ENCODE data around the gene GKN2.
"Not testable (repeated sequence)": the region's sequence is repeated elsewhere in the genome, so short reads cannot be mapped to it uniquely, and the experiment has no call there.

Gene GKN2

DNA sequence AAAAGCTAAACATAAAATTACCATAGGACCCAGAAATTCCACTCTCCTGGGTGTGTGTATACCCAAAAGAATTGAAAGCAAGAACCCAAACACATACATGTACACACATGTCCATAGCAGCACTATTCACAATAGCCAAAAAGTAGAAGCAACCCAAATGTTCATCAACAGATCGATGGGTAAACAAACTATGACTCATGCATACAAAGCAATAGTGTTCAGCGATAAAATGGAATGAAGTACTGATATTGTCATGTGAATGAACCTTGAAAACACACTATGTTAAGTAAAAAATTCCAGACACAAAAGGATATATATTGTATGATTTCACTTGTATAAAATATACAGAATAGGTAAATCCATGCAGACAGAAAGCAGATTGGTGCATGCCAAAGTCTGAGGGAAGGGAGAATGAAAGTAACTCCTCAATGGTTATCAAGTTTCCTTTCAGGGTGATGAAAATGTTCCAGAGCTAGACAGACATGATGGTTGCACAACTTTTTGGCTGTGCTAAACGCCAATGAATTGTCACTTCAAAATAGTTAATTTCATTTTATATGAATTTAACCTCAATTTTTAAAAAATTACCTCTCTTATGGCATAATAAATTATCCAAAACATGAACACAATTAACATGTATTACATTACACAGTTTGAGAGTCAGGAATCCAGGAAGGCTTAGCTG lies 35.5 kb downstream of the GKN2 start:
- DNase-seq: no peak

DNA sequence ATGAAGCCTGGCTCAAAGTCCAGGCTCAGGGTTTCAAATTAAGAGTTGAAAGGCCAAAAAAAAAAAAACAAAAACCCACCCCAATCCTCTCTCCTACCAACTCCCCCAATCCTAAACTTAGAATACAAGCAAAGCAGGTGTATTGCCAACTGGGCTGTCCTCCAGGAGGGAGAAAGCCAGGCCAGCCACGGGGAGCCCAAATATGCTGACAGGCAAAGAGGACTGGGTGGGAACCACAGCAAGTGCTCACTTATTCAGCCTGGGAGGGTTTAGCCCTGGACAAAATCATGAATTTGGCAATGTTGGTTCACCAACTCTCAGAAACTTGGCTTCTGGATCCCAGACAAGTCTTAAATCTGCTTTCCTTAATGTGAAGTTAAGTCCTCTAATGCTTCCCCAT lies 36.5 kb downstream of the GKN2 start:
- no peak for DNase-seq

DNA sequence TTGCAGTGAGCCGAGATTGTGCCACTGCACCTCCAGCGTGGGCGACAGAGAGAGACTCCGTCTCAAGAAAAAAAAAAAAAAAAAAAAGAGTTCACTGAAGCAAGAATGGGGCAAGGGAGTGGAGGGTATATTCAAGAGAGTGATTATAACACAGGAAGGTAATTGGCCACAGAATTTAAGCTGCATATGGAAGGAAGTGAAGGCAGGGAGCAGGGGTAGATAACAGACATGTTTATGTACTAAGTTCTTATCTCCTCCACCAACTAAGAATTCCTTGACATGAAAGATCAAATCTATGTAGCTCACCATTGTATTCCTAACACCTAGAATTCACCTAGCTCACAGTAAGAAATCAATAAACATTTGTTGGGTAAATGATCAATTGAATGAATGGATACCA lies 37.3 kb downstream of the GKN2 start:
- DNase-seq: no peak

GRCh38 chr2:68913359-68913758 lies 39.3 kb downstream of the GKN2 start:
- DNase-seq: no peak

DNA sequence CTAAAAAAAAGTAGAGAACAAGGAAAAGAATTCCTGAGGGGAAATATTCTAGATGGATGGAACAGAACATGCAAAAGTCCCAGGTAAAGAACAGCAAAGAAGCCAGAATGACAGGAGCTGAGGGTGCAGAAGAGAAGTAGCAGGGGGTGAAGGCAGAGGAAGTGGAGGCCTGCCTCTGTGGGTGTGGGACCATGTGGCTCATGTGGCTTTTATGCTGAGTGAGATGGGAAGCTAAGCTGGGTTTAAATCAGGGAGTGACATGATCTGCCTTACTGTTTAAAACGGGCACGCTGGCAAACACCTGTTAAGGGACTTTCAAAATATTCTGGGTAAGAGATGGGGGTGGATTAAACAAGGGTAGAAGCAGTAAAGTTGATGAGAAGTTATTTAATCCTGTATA lies 40.0 kb downstream of the GKN2 start:
- DNase-seq: no peak

- DNase-seq: no peak
These were observed 40.6 kb downstream of the GKN2 start for GRCh38 chr2:68912111-68912510.

GRCh38 chr2:68911709-68912108 lies 41.0 kb downstream of the GKN2 start:
- no peak for DNase-seq

DNA sequence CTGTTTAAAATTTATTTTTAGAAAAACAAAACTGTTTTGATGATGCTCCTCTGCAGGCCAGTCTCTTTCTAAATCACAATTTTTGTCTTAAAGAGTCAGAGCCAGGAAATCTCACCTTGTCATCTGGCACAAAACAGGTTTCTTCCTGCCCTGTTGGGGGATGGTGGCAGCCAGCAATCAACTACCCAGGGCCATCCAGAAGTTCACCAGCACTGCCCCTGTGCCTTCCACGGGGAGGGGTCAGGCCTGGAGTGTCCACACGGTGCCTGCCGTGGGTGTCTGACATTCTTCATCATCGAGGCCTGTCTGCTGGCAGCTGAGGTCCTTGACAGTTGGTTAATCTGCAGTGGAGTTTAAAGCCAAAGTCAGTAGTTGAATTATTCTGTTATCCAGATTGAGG lies 41.4 kb downstream of the GKN2 start:
- DNase-seq: no peak

DNA sequence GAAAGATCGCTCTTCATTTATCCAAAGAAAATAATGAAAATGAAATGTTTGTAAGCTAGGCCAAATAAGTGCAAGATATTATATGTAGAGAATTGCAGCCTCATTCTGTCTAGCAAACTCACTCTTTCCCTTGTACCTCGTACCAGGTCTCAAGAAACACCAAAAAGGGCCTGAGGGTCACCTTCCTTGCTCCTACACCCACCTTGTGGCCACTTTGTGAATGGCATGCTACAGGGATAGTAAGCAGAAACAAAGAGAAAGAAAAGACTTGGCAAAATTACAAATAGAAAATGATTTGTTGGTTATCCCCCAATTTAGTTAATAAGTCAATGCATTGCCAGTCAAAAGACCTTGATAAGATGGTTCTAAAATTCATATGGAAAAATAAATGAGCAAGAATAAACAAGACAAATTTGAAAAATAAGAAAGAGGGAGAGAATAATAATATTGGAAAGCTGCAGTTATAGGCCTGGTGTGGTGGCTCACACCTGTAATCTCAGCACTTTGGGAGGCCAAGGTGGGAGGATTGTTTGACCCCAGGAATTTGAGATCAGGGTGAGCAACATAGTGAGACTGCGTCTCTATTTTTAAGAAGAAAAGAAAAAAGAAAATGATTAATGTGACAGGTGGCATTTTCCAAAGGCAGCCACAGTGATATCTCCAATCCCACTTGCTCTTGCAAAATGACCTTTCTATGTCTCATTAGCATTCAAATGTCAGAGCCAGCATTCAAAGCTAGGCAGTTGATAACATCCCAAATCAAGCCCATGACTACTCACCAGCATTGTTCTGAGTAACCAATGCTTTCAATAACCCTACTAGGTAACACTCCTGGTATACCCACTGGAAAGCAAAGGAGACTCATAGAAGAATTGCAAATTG lies 42.7 kb downstream of the GKN2 start:
- peak; percentile 70 to 76 for DNase-seq

DNA sequence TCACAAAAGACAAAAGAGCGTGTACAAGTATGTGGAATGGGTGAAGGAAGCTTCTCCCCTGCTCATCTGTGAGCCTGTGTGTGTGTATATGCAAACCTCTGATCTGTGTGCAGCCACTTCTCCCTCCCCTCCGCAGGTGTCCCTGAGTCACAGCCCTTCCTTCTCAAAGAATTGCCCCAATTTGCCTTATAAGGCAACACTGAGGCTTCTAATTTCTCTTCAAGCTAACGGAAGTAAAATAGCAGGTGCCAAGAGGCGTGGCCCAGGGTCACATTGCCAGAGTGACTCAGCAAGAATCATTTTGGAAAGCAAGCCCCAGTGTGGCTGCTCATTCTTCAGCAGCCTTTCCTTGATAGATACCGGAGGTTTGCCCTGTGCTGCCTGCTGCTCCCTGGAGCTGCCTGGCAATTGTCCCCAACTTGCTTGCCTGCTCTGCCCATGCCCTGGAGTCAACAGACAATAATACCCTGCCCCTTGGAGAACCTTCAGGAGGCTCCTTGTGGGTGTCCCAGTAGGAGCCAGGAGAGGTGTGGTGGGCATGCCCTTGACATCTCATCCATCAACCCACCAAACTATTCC lies 44.2 kb downstream of the GKN2 start:
- peak in 1 of 2 experiments; percentile 55 for DNase-seq

DNA sequence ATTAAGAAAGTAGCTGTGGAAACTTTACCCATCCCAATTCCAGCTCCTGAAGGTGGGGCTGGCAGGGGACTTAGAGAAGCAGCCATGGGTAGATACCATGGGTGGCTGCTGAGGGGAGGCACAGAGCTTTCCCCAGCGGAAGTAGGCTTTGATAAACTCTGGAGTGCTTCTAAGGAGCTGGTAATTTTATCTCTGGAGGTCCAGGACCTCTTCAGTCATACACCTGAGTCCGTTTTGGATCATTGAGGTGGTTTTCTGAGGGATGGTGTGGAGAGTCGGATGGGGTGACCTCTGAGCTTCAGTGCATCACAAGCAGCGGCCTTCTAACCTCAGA lies 44.8 kb downstream of the GKN2 start:
- DNase-seq: no peak

DNA sequence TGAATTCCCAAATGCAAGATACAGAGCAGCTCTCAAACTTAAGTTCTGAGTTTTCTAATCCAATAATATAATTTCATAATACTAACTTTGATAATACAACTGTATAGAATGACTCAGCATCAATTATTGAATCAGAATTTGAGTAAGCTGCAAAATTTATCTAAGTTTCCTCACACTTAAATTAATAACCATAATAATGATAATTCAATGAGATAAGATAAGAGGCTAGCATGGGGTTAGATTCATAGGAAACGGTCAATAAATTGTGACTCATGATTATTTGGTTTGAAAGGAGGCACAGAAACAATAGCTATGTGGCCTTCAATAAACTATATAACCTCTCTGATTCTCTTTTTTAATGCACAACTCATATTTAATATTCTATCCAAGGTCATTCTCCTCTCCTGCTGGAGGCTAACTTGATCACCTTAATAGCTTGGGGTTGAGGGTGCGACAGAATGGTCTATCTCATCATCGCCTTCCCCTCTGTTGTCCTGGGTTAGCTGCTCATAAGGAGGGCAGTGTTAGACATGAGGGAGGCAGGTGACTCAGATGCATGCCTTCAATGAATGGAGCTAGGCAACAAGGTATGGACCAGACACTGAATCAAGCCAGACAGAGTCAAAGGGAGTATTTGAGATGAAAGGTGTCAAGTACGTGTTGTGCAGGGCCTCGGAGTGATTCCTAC lies 45.3 kb downstream of the GKN2 start:
- DNase-seq: no peak

- DNase-seq: no peak
These were observed 46.0 kb downstream of the GKN2 start for GRCh38 chr2:68906716-68907115.

DNA sequence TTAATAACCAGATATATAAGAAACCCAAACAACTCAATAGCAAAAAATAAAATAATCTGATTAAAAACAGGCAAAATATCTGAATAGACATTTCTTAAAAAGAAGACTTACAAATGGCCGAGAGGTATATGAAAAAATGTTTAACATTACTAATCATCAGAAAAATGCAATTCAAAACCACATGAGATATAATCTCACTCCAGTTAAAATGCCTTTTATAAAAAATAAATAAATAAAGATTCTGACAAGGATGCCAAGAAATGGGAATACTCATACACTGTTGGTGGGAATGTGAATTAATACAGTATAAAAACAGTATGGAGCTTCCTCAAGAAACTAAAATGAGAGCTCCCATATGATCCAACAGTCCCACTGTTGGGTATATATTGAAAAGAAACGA lies 47.6 kb downstream of the GKN2 start:
- DNase-seq: no peak

GRCh38 chr2:68901561-68901960 lies 51.1 kb downstream of the GKN2 start:
- DNase-seq: no peak

GRCh38 chr2:68901199-68901514 lies 51.5 kb downstream of the GKN2 start:
- no peak for DNase-seq

- DNase-seq: no peak
These were observed 52.0 kb downstream of the GKN2 start for GRCh38 chr2:68900496-68901198.

- DNase-seq: not testable (repeated sequence)
These were observed 56.7 kb downstream of the GKN2 start for GRCh38 chr2:68895981-68896380.
